Measurements from ENCODE around the gene CAMK4.

GRCh38 chr5:111248571-111248970 is 24.4 kb downstream of the CAMK4 start:
- TF ChIP-seq FOXK2 (IDR thresholded peaks at IDR 0.05) (no peak), ARNT (IDR thresholded peaks at IDR 0.05) (no peak), BHLHE40 (IDR thresholded peaks at IDR 0.05; ENCODE audit: borderline replicate concordance) (no peak), FOXA1 (IDR thresholded peaks at IDR 0.05) (no peak), SUZ12 (IDR thresholded peaks at IDR 0.05) (no peak), FOXM1 (IDR thresholded peaks at IDR 0.05; ENCODE audit: borderline replicate concordance) (no peak), ELF4 (IDR thresholded peaks at IDR 0.05) (no peak), PKNOX1 (IDR thresholded peaks at IDR 0.05) (no peak)

All from HEK293T (cell line).